AG08396 (cell line): ENCODE results near the gene SAMMSON.
A peak's percentile ranks its signal among the peaks of the same experiment; 100 is the strongest.

Experiments
- DNase-seq: peaks from one replicate; pipeline ENCODE4 v3.0.0; 2012; ENCODE audit warnings: low spot score, mixed read lengths

The SAMMSON gene

GRCh38 chr3:70011582-70011981, 12.0 kb downstream of the SAMMSON start:
- DNase-seq: no peak

DNA sequence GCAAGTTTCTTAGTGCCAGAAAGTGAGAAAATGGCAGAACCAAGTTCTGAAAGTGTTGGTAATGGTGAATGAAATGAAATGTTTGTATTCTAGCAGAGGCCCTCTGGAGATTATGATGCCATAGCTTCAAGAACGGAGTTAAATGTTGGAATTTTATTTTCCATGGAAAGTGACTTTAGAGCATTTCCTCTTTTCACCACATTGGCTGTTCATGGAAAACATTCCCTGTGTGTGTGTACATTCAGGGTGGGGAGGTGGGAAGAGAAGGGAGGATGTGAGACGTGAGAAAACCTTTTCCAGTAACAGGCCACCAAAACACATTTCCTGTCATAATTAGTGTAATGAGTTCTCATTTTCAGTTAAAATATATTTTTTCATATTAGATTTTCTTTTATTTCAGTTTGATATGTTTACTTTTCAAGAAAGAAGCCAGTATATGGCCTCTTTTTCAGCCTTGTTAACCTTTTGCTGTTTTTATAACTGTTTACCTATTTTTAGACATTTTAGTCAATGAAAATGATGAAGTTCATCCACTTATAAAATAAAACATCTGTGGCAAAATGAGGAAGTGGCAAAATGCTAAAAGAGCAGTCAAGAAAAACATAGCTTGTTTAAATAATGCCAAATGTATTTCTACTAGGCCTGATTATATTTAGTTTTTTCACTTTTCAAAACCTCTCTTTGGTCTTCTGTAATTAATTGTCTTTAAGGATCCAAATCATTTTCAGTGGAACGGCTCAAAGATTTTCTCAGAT, 21.6 kb downstream of the SAMMSON start:
- no peak for DNase-seq

DNA sequence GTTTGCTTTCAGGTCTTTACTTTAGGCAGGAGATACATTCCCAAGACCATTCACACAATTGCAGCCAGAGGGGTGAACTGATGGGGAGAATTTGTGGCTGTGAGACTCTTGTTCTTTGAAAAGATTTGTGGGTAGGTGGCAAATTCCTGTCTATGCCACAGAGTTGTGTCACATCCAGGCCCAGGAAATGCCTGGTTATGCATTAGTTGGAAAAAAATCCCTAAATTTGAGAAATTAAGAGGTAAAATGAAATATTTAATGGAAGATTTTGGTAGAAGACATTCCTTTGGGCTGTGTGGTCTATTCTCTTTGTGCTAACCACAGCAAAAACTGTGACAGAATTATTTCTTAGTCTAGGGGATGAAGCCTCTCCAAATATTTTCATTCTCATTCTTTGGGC, 28.8 kb downstream of the SAMMSON start:
- no peak for DNase-seq

DNA sequence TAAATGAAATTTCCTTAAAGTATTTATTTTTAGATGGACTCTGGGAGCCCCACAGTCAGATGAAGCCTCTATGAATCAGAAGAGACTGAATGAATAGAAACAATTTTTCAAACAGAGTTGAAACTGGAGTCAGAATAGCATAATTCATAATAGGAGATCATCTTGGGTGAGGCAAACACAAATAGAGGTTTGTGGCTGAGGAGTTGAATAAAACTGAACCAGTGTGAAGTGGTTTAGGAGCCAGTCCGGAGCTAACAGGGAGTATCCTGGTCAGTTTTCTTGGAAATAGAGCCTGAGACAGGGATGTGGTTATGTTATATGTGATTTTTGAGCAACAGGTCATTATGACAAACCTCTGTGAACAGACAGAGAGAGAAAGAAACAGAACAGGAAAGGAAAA, 39.2 kb downstream of the SAMMSON start:
- DNase-seq: no peak

GRCh38 chr3:70040386-70040785, 40.9 kb downstream of the SAMMSON start:
- no peak for DNase-seq

DNA sequence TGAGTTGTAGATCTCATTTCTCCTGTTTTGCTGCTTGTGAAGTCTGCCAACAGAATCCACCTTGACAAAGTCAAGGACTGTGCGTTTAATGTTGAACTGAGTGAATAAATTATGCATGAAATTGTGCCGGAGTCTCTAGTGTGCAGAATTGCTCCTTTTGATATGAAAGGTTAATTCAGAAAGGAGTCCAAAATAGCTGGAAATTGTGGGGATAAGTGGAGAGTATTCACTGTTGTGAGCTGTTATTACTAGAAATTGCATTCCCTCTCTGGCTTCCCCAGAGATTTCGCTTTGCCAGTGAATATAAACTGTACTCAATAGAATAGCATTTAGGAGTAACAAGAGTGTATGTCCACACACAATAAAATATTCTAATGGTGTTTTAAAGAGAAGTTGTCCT, 43.1 kb downstream of the SAMMSON start:
- no peak for DNase-seq

- no peak for DNase-seq
Measured at GRCh38 chr3:70049761-70050160, 50.2 kb downstream of the SAMMSON start.

GRCh38 chr3:70053293-70053692, 53.8 kb downstream of the SAMMSON start:
- no peak for DNase-seq

DNA sequence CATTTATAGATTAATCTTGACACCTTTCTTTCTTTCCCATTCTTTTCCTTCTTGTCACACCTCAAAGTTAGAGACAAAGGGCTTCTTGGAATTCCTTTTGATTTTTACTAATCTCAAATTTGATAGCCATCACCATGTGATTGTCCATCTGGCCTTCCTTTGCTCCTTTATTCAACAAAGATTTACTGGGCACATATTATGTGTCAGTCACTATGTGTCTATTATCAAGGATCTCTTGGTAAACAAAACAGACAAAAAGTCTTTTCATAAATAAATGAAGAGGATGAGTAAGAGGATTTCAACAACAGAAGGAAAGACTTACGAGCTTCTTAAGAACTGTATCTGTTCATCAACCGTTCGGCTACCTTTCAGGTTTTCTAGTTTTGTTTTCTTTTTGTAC, 56.5 kb downstream of the SAMMSON start:
- DNase-seq: no peak

GRCh38 chr3:70057426-70057825, 57.9 kb downstream of the SAMMSON start:
- DNase-seq: no peak

- DNase-seq: no peak
Measured at GRCh38 chr3:70061096-70061495, 61.6 kb downstream of the SAMMSON start.

DNA sequence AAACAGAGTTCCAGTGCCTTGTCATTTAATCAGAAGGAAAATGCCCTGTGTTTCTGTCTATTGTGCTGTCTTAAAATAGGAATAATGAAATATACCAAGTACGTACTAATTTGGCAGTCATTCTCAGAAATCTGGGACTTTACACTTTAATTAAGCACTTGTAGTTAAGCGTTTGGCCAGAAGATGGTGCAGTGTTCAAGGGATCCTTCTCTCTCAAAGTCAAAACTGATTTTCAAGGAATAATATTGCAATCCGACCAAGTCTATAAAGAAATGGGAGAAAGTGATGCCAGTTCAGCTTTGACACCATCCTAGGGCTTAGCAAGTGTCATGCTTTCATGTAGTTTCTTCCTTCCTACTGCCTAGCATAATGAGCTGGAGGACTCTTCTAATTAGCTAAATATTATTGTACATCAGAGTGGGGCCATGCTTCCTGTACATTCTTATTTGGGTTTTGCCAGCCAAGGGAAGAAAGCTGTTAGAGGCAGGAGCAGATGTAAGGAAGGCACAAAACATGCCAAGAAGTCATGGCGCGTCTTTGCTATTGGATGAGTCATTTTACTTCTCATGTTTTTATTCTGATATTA, 64.8 kb downstream of the SAMMSON start:
- peak; percentile 15 for DNase-seq

- DNase-seq: no peak
Measured at GRCh38 chr3:70065696-70066253, 66.2 kb downstream of the SAMMSON start.

GRCh38 chr3:70067860-70068521, 68.5 kb downstream of the SAMMSON start:
- DNase-seq: no peak

- no peak for DNase-seq
Measured at GRCh38 chr3:70069557-70069956, 70.0 kb downstream of the SAMMSON start.

DNA sequence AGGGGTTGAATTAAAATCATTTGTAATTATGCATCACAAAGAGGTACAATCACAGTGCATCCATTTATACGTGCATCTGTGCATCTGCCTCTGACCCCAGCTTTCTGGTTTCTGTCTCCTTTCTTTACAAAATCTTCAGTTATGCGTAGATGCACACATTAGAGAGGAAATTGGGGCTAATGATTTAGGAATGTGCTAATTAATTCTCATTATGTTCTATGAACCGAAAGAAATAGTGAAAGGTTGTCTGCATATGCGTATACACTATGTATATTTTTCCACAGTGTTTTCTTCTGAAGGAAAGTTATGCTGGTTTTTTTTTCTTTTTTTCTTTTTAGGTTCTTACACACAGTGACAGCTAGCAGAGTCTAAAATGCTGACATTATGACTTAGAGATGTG, 71.6 kb downstream of the SAMMSON start:
- DNase-seq: no peak

- no peak for DNase-seq
Measured at GRCh38 chr3:70072180-70072579, 72.6 kb downstream of the SAMMSON start.

DNA sequence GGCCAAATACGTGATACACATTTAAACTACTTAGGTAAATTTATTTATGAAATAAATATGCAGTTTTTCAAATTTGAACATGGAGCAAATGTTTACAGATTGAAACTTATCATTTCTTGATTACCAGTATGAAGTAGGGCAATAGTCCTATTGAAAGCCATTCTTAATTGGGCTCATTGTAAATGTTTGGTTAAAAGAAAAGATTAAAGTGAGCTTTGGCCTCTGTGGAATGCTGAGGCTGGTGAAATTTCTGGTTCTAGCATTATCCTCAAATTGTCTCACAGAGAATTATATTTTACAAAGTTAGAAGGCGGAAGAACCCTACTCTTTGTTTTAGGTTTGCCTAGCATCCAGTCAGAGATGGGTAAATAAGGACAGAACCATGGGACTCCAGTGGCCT, 73.2 kb downstream of the SAMMSON start:
- DNase-seq: no peak

DNA sequence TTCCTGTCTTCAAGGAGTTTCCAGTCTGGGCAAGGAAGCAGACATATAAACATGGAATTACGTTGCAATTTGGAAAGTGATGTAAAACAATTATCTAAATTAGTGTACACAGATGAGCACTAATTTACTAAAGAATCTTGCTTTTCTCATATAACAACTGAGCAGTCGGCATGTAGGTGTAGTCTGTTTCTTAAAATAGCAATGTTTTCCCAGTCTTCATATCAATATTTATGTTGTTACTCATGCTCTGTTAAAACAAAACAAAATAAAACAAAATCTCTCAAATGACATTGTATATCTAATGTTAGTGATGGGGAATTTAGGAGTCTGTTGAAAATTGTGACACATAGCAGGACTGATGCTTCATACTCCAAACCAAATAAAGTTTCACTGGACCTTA, 75.6 kb downstream of the SAMMSON start:
- DNase-seq: no peak

DNA sequence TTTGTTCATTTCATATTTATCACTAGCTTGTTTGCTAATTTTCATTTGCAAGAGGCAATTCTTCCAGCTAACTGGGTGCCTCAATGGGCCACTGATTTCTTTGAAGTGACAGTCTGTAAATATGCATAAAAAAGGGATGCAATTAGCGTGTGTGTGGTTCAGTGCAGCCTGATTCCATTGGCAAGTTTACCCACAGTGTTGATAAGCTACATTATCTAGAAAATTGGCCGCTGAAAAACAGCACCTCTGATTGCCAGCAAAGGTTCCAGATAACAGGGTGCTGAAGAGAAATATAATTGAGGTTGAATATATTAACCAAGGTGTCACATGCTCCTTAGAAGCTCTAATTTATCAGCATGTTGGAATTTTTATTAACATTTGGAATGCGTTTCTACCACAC, 76.9 kb downstream of the SAMMSON start:
- DNase-seq: no peak

- no peak for DNase-seq
Measured at GRCh38 chr3:70078778-70079177, 79.2 kb downstream of the SAMMSON start.

GRCh38 chr3:70085613-70086012, 86.1 kb downstream of the SAMMSON start:
- no peak for DNase-seq

DNA sequence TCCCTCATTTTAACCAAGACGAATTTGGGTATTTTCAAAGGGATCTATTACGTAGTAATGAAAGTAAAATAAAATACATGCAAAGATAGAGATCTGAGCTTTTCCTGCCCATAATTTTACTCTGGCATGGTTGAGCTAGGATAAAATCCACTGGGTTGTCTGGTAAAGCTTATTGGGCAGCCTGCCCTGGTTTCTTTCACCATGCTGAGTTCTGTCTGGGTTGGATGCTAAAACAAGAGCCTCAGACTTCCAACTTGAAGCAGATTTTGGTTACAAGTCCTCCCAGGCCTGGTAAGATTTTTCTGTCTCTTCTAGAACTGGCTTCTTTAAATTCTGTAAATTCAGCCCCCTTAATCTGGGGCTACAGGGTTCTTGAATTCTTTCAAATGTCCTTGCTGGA, 86.8 kb downstream of the SAMMSON start:
- no peak for DNase-seq
